NCI-H2171 treated with DMSO at 0.1 percent for 48 hours (cell line): ENCODE data around the gene SH3BGRL3.
A peak's percentile ranks its signal among the peaks of the same experiment; 100 is the strongest.
"Not testable (repeated sequence)": the region's sequence is repeated elsewhere in the genome, so short reads cannot be mapped to it uniquely, and the experiment has no call there.

Experiments used
- DNase-seq: peaks from one replicate; lab custom pipeline; 2025; lab: John Stamatoyannopoulos, UW

Gene SH3BGRL3

DNA sequence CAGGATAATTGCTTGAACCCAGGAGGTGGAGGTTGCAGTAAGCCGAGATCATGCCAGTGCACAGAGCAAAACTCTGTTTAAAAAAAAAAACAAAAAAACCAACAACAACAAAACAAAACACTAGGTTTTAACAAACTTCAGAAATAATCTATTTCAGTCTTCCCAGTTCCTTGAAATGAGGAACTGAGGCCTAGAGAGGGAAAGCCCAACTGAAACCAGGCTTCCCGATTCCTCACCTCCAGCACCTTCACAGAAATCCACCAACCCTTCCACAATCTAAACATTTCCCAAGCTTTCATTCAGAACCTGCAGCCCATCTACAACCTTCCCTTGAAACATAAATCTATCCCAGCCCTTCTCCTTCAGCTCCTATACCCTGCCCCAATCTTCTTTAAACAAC lies 37.3 kb downstream of the SH3BGRL3 start:
- DNase-seq, result no peak

DNA sequence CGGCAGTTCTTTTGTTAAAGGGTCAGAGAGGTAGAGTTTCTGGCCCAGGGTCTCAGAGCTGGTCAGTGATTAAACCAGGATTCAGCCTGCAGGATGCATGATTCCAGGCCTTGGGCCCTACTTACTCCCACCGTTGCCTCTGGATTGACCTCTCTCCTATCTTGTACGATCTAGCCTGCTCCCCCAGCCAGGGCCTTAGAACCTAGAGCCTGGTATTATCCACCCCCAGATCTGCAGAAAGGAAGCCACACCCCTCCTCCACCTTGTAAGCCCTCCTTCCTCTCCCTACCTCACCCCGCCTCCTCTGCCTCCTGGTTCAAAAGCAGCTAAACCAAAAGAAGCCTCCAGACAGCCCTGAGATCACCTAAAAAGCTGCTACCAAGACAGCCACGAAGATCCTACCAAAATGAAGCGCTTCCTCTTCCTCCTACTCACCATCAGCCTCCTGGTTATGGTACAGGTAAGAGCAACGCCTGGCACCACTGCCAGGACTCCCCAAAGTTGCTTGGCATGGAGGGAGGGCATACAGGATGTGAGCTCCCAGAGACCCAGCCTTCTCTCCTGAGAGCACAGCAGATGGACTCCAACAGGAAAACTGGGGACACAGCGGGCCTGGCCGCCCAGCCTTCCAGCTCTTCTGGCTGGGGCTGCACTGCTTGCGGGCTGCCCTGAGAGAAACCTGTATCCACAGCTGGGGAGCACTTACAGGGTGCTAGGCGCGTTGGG lies 37.9 kb downstream of the SH3BGRL3 start, which contains the start of gene CD52:
Gene CD52, plus strand, starts transcription at position 347 of the 726 bp plus-strand sequence. Its CDS starts 60 bp downstream, at position 407.
- DNase-seq, result no peak

DNA sequence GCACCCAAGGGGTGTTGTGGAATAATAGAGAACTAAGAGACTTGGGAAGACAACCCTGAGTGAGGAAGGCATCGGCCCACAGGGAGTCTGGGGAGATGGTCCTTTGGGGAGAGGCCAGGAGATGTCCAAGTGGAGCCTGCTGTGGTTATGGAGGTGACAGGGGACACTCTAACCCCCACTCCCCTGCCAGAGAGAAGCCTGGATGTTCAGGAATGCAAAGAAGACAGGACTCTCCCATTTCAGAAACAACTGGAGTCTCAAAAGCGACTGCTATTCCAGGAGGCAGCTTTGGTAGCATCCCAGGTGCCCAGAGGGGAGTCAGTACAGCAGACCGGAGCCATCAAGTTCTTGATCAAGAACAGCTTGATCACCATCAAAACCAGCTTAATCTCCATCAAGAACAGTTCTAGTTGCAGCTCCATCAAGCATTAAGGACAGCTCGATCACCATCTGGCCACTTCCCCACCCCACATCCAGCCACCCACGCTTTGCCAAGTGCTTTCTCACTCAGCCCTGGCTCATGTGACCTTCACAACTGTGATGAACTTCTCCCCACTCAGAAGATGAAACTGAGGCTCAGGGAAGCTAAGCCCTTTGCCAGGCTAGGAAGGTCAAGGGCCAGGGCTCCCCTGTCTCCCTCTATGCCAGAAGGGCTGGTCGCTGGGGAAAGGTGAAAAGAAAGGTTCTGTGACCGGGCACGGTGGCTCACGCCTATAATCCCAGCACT lies 38.6 kb downstream of the SH3BGRL3 start:
- DNase-seq, result no peak

DNA sequence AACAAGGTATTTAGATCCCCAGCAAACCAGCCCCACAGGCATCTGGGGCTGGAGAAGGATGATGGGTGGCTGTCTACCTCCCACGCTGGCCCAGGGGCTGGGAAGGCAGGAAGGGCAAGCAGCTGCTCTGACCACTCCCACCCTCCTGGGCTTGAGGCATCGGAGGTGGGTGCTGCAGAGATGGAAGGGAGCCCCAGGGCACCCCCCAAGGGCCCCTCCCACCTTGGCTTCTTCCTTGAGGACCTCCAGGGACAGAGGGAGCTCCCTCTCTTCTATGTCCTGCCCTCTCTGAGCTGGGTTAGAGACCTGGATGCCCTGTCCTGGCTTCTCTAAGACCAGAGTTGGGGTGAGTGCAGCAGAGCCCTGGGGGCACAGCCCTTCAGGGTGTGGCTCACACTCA lies 41.0 kb downstream of the SH3BGRL3 start:
- DNase-seq, result no peak

DNA sequence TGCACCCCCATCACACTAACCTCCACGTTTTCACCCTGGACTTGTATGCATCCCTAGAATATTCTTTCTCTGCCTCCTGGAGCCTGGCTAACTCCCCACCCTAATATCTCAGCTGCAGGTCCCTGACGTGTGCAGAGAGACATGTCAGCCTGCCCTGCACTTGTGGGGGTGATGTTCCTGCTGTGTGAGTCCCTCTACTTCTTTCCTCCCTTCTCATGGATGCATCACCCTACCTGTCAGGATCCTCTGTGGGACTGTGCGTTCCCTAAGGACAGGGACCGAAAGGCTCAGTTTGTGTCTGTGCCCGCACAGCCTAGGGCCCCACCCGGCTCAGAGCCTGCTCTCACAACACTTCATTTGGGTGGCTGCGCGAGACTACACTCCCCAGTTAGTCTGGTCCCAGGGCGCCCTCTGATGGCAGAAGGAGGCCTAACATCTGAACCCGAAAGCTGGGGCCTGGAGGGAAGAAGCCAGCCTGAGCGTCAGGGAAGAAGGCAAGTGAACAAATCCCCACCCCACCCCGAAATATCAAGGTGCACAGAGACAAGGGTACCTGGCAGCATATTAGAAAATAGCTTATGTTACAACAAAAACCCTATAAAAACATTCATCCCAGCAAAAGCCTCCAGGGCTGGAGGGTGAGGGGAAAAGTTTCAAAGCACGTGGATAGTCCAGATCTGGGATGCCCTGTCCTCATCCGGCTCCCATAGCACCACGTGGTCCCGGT lies 41.6 kb downstream of the SH3BGRL3 start:
- DNase-seq, result peak; percentile 66

DNA sequence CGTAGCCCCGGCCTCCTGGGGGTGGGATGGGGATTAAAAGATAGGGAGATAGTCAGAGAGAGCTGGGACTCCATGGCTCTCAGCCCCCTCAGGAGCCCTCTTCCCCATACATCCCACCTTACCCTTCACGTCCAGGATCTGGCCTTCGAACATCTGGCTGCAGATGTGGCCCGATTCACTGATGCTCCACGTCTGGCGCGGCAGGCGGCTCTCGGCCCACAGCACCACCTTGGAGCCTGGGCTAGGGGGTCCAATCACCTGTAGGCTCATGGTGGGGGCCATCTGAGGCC lies 42.1 kb downstream of the SH3BGRL3 start:
- DNase-seq, result no peak

DNA sequence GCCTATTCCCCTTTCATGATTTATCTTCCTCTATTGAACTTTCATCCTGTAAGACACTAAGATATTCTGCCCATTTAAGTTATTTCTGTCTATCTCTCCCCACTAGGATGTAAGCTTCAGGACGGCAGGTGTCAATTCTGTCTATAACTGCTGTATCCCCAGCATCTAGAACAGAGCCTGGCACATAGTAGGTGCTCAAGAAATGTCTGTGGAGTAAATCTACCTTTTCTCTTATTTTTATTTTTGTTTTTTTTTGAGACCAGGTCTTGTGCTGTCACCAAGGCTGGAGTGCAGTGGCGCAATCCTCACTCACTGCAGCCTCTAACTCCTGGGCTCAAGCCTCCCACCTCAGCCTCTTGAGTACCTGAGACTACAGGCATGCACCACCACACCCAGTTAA lies 43.5 kb downstream of the SH3BGRL3 start:
- no peak for DNase-seq

DNA sequence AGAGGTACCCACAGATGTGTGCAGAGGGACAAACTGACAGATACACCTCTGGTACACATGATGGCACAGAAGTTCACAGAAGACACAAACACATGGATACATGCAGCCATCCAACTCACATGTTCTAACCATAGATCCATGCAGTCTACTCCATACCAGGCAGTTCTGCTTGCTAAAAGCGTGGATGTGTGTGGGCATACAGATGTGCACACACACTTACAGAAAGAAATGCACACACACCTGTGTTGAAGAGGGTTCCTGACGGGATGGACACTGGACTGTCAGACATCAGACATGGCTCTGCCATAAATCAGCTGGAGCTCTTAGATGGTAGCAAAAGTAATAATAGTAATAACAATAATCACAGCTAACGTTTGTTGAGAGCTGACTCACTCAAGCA lies 44.7 kb downstream of the SH3BGRL3 start:
- DNase-seq, result no peak

DNA sequence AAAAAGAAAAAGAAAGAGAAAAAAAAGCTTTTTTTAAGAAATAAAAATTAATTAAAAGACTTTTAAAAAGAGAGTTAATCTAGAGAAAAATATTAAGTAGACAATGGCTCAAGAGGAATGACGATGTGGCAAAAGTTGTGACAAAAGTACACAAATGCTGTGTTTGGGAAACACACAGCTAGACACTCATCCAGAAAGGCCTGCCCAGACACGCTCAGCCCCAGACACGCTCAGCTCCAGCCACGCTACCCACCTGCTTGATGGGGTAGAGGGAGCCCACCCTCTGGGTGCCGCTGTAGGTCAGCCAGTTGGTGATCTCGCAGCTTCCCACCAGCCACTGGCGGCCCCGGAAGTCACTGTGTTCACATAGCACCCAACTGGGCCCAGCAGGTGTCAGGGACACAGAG lies 48.1 kb downstream of the SH3BGRL3 start:
- DNase-seq, result peak; percentile 90

DNA sequence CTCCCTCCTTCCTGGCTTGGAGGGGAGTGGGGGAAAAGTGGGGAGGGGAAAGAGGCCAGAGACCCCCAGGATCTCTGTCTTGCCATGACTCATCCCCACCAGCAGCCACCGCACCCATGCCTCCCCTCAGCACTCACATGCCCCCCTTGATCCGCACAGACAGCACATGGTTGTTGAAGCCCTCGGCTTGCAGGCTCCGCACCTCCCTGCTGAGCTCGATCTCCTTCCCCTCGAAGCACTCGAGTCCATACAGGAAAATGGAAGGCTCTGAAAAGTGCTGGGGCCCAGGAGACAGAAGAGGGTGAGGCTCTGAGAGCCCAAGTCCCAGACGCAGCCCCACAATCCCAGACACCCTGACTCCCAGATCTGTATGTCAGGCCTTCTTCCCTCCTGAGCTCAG lies 48.7 kb downstream of the SH3BGRL3 start:
- DNase-seq, result no peak

DNA sequence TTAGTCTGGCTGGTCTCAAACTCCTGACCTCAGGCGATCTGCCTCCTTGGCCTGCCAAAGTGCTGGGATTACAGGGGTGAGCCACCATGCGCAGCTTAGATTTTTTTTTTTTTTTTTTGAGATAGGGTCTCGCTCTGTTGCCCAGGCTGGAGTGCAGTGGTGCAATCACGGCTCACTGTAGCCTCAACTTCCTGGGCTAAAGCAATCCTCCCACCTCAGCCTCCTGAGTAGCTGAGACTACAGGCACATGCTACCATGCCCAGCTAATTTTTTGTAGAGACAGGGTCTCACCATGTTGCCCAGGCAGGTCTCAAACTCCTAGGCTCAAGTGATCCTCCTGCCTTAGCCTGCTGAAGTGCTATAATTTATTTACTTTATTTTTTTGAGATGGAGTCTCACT lies 49.5 kb downstream of the SH3BGRL3 start:
- not testable (repeated sequence) for DNase-seq

DNA sequence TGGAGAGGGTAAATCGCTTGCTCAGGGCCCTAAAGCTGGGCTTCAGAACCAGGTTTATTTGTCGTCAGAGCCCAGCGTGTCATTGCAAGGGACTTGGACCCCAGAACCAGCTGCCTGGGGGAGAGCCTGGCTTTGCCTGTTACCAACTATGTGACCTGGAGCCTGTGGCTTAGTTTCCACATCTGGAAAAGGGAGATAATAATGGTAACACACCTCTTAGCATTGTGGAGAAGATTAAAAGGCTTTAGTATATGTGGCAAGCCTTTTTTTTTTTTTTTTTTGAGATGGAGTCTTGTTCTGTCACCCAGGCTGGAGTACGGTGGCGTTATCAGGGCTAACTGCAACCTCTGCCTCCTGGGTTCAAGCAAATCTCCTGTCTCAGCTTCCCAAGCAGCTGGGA lies 50.4 kb downstream of the SH3BGRL3 start:
- DNase-seq, result no peak
